HG02885 (cell line): ENCODE results near the gene CCR9.
A peak's percentile ranks its signal among the peaks of the same experiment; 100 is the strongest.

Experiments
- ATAC-seq: cut with Tn5 transposase; IDR thresholded peaks from one replicate; pipeline ENCODE4 v1.9.1; 2021; ENCODE audit warnings: mild to moderate bottlenecking; ENCODE audit not compliant: unreplicated experiment, poor library complexity

CCR9 gene

DNA sequence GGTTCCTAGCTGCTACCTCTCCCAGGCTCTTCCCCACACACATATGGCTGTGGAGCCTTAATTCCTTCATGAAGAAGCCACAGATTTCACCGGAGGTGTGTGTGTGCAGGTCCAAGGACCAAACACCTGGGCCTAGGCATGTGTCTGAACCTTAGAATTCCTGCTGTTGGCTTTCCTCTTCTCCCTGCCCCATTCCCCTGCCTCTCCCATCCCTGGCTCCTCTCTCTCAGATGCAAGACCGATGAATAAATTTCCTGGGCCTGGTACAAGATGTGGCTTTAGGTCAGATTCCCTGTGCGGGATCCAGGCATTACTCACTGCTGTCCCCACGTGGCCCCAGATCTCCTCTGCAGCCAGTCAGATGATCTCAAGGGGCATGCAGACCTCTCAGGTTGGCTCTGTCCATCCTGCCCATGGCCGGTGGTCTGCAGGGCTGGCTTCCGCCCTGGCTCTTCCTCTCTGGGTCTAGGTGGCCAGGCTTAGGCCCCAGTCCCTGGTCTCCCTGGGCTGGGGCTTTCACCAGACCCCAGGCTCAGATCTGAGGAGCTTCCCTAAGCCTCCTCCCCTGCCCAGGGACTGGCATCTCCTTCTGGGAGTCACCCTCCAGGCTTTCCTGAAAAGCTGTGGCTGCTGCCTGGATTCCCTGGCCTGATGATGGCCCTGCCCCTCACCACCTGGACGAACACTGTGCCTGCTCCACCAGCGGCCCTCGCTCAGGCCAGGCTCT is 20.5 kb downstream of the CCR9 start:
- no peak for ATAC-seq

DNA sequence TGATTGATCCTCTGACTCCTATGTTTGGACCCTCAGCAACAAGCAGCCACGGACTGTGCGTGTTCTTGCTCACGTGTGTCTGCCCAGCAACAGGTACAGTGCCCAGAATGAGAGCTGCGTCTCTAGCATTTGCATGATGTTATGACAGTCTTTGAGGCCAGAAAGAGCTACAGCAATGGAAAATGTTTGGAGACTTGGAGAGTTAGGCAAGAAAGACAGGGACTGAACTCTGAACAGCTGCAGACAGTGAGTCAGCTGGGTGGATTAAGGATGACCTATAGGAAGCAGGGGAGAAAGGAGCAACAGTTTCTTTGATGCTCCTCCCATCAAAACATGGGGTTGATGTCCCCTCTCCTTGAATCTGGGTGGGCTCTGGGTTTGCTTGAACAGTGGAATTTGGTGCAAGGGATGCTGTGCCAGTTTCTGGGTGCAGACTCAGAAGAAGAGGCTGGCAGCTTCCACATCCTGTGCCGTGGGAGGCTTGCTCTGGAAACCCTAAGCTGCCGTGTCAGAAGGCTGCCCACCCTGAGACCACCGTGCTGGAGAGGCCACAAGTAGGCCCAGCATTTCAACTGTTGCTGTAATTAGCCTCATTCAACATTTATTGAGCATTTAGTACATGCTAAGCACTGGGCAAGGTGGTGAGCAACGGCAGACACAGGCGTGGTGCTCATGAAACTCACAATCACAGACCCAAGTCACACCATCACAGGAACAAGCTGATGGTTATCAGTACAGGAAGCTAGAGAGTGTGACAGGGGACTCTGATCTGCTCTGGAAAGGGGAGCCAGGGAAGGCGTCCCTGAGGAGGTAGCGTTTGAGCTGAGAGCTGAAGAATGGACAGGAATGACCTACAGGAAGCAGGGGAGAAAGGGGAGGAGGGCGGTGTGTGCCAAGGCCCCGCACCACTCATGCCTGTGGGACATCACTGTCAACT is 21.7 kb downstream of the CCR9 start:
- no peak for ATAC-seq

DNA sequence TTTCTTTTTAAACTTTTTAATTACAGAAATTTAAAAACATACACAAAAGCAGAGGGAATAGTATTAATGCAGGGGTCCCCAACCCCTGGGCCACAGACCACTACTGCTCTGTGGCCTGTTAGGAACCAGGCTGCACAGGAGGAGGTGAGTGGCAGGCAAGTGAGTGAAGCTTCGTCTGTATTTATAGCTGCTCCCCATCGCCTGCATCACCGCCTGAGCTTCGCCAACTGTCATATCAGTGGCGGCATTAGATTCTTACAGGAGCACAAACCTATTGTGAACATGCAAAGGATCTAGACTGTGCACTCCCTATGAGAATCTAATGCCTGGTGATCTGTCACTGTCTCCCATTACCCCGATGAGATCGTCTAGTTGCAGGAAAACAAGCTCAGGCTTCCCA is 22.4 kb downstream of the CCR9 start:
- no peak for ATAC-seq

DNA sequence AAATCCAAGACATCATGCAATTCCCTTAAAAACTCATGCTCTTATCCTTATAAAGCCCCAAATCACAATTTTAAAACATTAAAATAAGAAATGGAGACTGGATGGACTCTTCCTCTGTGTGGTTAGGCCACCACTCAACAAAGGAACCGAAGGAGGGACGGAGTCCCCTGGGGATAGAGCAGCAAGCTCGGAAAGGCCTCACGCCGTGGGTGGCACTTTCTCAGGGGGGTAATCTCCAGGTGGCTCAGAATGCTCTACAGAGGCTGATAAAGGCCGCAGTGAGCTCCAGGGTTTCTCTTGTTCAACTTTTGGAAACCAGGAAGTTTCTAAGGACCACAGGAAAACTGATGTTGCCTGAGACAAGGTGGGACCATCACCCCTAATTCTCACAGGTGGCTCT is 23.2 kb downstream of the CCR9 start:
- no peak for ATAC-seq

DNA sequence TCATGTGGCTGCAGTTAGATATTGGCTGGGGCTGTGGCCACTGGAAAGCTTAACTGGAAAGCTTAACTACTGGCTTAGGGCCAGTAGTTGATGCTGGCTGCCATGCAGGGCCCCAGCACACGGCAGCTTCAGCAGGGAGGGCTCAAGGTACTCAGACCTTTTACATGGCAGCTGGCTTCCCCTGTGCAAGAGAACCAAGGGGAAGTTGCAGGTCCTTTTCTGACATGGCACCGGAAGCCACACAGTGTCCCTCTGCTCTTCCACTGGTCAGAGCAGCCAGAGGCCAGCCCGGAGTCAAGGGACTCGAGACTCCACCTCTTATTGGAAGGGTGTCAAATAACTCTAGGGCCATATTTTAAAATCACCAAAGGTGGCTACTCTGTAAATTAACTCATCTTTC is 24.5 kb downstream of the CCR9 start:
- no peak for ATAC-seq

DNA sequence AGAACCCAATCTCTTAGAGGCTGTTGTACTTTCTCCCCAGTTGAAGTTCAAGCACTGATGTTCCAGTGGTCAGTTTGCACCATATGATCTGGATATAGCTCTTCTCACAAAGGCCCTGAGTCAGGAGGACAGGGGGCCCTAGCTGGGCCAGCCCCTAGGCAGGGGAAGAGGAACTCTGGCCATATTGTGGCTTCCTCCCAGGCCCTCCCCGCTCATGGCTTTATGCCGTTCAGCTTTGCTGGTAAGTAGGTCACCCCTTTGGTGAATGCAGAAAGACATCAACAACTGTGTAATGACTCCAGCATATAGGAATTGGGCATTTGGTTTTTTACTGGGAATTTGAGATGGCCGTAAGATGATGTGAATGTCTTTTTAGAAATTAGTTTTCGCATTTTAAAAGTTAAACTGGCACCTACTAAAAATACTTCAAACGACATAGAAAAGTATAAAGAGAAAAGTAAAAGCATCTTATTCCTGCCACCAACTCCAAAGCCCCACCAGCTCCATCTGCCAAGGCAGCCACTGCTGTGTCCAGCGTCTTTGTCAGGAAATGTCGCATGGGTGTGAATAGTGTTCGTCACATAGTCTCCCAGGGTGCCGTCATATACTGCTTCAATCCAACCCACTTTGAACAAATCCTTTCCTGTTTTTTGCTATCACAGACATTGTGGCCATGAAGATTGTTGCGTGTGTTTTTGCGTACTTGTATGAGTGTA is 25.3 kb downstream of the CCR9 start:
- ATAC-seq = no peak

DNA sequence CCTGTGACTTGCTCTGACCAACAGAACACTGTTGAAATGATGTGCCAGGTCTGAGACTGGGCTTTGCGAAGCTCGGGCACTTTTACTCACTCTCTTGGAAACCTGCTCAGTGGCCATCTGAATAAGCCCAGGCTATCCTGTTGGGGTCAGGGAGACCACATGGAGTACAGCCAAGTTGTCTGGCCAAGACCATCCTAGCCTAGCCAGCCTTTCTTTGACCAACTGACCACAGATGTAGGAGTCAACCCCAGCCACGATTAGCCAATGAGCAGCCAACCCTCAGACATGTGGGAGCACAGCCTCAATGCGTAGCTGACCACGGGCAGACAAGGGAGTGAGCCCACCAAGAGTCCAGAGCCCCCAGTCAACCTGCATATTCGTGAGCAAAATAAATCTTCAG is 26.1 kb downstream of the CCR9 start:
- ATAC-seq = no peak

DNA sequence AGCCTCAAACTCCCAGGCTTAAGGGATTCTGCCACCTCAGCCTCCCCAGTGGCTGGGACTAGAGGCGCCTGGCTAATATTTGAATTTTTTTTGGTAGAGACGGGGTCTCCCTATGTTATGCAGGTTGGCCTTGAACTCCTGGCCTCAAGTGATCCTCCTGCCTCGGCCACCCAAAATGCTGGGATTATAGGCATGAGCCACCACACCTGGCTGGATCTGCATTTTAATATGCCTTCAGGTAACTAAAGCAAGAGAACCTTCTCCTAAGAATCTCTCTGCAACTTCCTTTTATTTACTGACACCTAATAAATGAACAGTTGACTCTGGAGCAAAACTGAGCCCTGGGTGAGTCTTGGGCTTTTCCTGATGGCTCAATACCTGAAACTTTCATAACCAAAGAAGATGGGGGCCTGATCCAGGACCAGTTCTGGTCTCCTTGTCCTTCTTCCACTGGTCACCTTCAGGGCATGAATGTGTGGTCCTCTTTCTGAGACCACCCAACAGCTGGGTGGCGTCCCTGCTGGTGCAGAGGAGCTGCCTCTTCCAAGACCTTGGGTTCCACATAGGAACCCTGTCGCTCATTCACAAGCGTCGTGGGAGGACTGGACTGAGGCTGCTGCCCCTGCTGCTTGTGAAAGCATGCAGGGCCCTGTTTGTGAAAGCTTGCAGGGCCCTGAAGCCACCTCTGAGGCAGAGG is 28.2 kb downstream of the CCR9 start:
- ATAC-seq = no peak

DNA sequence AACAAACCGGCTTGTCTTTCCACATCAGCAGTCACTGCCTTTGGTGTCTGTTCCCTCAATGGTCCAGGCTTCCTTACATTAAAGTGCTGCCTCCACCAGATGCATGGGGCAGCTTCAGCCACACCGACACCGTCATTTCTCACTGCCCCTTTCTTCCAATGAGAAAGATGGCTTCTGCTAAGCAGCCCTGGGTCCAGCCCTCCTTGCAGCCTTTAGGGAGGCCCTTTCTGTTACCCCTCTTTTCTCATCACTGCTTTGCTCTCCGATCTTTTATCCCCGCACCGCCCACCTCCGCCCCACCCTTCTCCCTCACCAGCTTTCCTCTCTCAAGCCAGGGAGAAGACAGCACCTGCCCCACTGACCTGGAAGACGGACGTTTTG is 28.7 kb downstream of the CCR9 start:
- ATAC-seq = no peak

DNA sequence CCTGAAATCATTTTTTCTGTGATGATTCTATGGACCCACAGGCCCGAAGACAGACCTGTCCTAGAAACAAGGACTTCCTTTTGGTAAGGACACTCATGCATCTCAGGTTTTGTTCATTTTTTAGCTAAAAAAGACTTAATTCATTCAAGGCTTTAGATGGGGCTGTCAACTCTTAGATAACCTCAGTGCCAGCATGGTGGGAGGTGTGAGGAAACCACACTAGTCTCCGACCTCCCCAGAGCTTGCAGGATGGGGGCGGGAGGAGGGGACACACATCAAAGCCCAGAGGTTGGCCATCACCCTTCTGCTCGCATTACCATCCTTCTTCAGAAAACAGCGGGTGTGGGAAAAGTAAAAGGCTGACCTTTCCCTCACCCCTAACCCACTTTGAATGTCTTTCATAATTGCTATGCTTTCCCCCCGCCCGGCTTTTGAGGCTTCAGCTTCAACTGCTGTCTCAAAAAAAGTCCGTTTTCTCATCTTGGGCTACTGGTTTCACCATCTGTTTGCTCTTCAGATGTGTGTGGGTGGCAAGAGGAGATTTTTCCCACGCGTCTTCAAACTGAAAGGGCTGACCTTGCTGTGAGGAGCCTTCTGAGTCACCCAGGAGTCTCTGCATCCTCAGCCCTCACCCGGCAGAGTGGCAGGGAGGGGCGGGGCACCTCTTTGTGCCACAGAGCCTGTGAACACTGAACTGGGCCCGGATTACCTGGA is 29.3 kb downstream of the CCR9 start:
- peak; percentile 93 for ATAC-seq

DNA sequence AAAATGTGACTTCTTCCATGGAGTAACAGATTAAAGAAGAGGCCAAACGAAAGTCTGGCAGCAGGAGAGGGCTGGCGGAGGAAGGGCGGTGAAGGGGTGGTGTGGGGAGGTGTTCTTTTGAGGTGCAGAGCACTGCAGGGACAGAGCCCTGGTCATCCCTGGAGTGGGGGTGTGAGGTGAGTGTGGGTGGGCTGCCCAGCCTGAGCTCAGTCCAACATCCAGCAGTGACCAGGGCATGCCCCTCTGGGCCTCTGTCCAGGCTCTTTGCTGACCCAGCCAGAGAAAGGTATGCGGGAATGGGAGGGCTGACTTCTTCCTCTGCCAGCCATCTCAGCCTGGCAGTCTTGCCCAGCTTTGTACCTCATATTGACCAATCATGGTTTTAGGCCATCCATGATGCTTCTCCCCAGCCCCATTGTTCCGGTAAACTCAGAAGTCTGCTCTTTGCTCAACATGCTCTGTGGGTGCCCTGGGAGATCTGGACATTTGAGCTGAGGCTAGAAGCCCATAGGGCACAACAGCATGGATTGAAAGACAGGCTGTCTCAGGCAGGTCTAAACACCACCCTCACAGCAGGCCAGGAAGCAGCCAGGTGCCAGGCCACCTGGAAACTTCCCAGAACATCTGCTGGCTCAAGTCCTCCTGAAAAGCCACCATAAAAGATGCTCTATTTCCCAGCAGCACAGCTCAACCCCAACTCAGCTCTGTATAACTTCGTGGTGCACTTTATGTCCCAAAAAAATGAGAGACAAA is 31.0 kb downstream of the CCR9 start:
- no peak for ATAC-seq

DNA sequence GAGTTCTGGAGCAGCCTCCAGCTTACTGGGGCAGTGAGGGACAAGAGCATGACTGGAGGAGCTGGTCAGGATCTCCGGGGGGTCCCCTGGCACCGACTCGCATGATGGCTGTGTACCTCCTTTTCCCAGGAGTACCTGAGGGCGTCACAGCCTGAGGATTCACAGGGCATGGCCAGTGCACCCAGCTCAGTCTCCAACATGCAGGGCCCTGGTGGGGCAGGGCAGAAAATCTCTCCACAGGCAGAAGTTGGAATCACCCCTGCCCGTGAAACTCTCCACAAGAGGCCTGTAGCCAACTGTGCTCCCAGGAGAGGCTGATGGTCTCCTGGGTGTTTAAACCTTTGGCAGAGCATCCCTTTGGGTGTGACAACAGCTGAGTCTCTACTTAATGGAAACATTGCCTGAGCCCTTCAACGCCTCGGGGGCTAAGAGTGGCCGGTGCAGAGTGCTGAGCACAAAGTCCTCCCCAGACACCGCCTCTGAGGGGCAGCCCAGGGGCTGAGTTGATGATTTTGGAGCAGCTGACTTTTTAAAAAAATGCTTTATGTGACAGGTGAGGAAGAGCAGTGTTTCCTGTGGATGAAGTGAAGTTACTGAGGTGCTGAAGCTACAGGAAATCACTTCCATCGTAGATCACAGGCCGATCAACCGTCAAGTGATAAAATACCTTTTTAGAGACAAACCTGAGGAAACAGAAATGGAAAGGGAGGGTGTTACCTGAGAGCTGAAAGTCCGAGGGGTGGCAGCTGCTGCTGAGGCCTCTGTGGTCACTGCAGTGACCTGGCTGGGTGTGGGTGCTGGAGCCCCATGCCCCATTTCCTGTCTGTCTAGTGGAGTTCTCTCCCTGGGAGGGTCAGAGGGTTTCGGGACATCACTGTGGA is 35.1 kb downstream of the CCR9 start:
- no peak for ATAC-seq

DNA sequence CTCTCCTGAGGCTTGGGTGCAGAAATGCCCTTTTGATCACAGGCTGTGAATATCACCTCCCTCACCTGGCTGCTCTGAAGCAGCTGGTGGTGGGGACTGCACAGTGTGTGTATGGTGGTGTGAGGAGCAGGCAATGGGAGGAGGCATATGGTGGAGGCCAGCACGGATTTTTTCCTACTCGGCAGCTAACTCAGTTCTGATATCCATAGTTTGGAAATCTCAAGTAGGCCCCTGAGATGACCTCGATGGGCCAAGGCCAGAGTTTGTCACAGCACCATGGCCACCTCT is 35.6 kb downstream of the CCR9 start:
- no peak for ATAC-seq

DNA sequence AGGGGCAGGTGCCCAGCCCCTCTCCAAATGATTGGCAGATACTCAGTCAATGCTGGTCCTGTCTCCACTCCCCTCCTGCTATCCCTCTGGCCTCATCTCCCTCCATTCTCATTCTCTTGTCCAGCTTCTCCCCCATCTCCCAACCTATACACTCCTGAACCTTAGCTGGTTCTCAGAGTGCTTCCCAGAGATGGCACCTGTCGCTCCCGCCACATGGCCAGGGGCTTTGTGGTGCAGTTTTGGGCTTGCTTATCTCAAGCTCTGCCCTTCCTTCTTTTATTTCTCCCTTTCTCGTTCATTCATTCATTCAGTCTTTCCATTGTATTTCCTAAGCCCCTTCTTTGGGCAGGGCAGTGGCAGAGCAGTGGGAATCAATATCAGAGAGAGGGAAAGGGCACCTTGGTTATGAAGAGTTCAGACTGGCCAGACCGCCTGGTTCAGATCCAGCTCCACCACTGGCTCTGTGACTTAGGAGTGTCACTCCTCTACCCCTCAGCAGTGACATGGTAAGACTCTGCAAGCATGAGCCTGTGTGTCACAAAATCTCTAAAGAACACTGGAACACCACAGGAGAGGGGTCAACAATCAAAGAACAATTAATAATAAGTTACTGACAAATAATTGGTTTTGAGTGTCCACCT is 36.7 kb downstream of the CCR9 start:
- no peak for ATAC-seq

DNA sequence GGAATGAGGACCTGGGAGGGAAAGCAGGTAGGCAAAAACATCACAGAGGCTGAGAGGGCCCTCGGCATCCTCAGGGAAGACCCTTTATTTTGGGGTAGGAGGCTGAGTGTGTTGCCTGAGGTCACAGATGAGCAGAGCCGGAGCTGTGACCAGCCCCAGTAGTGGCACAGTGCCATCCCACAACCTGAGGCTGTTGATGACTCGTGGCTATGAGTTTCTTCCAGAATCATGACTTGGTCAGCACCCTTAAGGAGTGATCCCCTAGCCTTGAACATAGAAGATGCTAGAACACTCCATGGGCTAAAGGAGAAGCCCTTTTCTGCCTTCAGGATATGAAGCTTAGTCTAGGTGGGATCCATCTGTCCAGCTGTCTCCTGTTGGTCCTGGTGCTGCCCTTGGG is 37.4 kb downstream of the CCR9 start:
- ATAC-seq = no peak

DNA sequence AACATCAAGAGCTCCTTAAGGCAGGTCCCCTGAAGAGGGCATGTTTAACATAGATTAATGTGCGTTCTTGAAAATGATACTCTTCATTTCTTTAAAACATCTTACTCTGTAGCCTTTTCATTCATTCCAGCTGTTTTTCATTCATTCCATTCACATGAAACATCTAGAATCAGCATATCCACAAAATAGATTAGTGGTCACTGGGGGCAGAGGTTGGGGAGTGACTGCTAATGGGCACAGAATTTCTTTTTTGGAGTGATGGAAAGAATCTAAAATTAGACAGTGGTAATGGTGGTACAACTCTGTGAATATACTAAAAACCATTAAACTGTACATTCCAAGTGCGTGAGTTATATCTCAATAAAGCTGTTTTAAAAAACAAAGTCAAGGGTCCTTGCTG is 41.5 kb downstream of the CCR9 start:
- ATAC-seq = no peak

DNA sequence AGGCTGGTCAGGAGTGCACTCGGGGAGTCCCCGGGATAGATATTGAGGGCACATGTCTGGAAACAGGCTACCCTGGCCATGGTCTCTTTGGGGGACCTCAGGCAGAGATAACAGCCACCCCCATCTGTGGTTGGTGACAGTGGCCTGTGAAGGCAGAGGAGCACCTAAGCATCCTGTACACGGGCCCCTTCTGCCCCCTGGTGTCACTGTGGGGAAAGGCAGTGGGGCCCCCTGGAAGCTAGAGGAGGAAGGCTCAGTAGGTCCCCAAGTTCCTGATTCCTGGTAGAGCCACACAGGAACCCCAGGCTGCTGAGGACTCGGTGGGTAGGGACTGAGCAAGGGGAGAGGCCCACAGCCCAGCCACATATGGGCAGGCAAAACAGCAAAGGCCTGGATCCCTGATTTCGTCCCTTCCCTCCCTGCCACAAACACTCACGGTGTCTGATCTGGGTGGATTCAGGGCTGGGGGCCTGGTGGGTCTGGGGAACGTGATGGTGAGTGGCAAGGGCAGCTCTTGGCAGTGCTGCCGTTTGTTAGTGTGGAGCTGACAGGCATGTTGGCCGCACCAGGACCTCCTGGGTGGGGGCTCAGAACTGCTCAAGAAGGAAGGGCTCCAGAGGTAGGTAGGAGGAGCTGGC is 42.8 kb downstream of the CCR9 start:
- no peak for ATAC-seq

DNA sequence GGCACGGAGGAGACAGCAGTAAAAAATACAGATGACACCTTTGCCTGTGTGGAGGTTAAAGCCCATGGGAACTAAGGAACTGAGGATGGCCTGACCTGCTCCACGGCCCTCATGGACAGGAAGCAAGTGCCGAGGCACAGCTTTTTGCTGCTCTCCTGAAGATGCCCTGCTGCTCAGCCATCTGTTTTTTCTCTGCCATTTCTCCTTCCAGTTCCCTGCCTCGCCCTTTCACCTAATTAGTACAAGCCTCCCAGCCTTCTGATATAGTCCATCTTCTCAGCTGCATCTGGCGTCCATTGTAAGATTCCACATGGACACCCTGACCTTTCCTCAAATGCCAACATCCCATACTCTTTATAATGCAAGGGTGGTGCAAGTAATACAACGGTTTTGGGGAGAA is 45.2 kb downstream of the CCR9 start:
- ATAC-seq = no peak
